ENCODE results near the gene RITA1.
A peak's percentile ranks its signal among the peaks of the same experiment; 100 is the strongest.

The RITA1 gene

DNA sequence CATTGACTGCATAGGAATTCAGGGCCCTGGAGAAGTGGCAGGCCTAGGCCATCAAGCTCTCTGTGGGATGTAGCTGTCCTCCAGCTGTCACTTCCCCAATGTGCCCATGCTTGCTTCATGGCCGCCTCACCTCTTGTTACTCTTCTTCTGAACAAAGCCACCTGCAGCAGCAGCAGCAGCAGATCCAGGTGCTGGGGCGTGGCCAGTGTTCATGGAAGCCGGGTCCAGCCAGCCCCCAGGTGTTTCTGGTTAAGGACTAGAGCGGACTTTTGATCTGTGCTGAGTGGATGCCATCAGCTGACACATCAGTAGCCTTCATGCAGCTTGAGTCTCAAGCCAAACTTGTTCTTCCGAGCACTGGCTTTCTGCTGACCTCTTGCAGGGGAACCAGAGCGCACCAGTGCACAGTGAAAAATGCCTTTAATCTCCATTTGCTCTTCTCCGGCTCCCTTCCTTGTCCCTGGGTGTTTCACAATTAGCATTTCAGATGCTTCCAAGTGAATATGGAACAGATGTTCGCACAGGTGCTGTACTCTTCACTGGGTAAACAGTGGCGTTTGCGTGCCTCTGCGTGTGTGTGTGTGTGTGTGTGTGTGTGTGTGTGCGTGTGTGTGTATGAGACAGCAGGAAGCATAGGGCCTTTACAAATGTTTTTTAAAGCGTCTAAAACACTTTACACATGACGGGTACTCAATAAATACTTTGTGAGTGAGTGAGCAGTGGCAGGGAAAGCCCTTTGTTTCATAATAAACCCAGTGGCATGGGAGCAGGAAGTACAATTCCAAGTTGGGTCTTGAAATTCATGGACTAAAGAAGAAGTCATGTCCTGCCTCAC is 55.9 kb downstream of the RITA1 start:
- TF ChIP-seq, protein P1, sequence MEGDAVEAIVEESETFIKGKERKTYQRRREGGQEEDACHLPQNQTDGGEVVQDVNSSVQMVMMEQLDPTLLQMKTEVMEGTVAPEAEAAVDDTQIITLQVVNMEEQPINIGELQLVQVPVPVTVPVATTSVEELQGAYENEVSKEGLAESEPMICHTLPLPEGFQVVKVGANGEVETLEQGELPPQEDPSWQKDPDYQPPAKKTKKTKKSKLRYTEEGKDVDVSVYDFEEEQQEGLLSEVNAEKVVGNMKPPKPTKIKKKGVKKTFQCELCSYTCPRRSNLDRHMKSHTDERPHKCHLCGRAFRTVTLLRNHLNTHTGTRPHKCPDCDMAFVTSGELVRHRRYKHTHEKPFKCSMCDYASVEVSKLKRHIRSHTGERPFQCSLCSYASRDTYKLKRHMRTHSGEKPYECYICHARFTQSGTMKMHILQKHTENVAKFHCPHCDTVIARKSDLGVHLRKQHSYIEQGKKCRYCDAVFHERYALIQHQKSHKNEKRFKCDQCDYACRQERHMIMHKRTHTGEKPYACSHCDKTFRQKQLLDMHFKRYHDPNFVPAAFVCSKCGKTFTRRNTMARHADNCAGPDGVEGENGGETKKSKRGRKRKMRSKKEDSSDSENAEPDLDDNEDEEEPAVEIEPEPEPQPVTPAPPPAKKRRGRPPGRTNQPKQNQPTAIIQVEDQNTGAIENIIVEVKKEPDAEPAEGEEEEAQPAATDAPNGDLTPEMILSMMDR (IDR thresholded peaks at IDR 0.05; ENCODE audit: low read depth, low read length, missing control alignments): no peak
- H3K36me3 ChIP-seq (replicated peaks): no peaks in the 10 kb centered on the region
- no peaks in the 10 kb centered on the region for H3K27me3 ChIP-seq (replicated peaks)
- H3K4me3 ChIP-seq (ENCODE audit: low read depth, low read length): no peak overlapping the region
- peak; percentile 90 for DNase-seq
- in situ Hi-C loops (cut with HindIII; ENCODE audit: low pct_ligation_motif_present, low sequenced_read_pairs): no loop called here
- H3K27ac ChIP-seq: peak overlapping the region; percentile 87

Measured in brain microvascular endothelial cell (primary cell).